NT2/D1 (cell line): ENCODE results near the gene PROK2.

ENCODE experiments used
- DNase-seq: peaks from one replicate; pipeline ENCODE4 v3.0.0-alpha.2; 2011; ENCODE audit warnings: low read depth, low spot score
- H3K27me3 ChIP-seq: 2 replicates; pipeline ENCODE4 v1.6.0; 2011; ENCODE audit warnings: mild to moderate bottlenecking; ENCODE audit not compliant: insufficient read length, insufficient read depth
- H3K36me3 ChIP-seq: 2 replicates; pipeline ENCODE4 v1.6.1; 2011; ENCODE audit warnings: mild to moderate bottlenecking, low read length, mixed read lengths; ENCODE audit not compliant: insufficient read depth, insufficient read length
- H3K4me1 ChIP-seq: 2 replicates; pipeline ENCODE4 v1.5.1; 2011; ENCODE audit not compliant: insufficient read depth, insufficient read length
- H3K4me3 ChIP-seq: 2 replicates; pipeline ENCODE4 v1.5.1; 2011; ENCODE audit warnings: low read depth; ENCODE audit not compliant: insufficient read length
- H3K9ac ChIP-seq: 2 replicates; pipeline ENCODE4 v1.6.0; 2011; ENCODE audit warnings: low read depth; ENCODE audit not compliant: insufficient read length
- H3K9me3 ChIP-seq: 2 replicates; pipeline ENCODE4 v1.5.1; 2011; ENCODE audit warnings: mild to moderate bottlenecking, low read length; ENCODE audit not compliant: insufficient read depth
- SUZ12 ChIP-seq: IDR thresholded peaks from 2 replicates; pipeline ENCODE4 v1.6.1; 2011; ENCODE audit not compliant: insufficient read length, insufficient read depth; ENCODE audit errors: extremely low read depth
- YY1 ChIP-seq: IDR thresholded peaks from 2 replicates; pipeline ENCODE4 v1.6.1; 2011; ENCODE audit not compliant: insufficient read length, insufficient read depth
- ZNF274 ChIP-seq: IDR thresholded peaks from 2 replicates; pipeline ENCODE4 v1.6.1; 2011; ENCODE audit warnings: mild to moderate bottlenecking, low read depth, low read length

The PROK2 gene

DNA sequence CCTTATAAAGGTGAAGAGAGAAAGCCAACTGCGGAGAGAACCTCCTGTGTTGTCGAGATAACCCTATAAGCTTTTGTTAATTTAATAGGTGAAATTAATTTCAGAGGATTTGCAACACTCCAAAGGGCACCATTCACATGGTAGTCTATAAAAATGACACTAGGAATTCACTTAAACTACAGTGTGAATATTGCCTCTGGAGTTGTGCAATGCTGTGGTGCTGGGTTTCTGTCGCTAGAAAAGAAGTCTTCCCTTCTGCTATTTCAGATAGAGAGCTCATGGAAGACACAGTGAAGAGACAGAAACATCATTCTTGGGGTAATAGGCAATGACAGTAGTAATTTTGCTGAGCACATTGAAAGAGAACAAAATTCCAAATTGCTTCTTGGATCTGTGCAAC lies 28.8 kb upstream of the PROK2 start:
- TF ChIP-seq YY1 (no peak), SUZ12 (no peak), ZNF274 (no peak)
- no peaks in the 10 kb centered on the region for H3K9me3 ChIP-seq
- DNase-seq = no peak
- H3K36me3 ChIP-seq = no peaks in the 10 kb centered on the region
- H3K9ac ChIP-seq = no peak overlapping the region
- no peak overlapping the region for H3K4me3 ChIP-seq
- no peaks in the 10 kb centered on the region for H3K27me3 ChIP-seq
- no peaks in the 10 kb centered on the region for H3K4me1 ChIP-seq

GRCh38 chr3:71813073-71813472 lies 28.1 kb upstream of the PROK2 start:
- Histone ChIP-seq H3K4me3 (no peak overlapping the region), H3K9ac (no peak overlapping the region), H3K27me3 (no peaks in the 10 kb centered on the region), H3K9me3 (no peaks in the 10 kb centered on the region), H3K36me3 (no peaks in the 10 kb centered on the region), H3K4me1 (no peaks in the 10 kb centered on the region)
- TF ChIP-seq SUZ12 (no peak), YY1 (no peak), ZNF274 (no peak)
- no peak for DNase-seq

DNA sequence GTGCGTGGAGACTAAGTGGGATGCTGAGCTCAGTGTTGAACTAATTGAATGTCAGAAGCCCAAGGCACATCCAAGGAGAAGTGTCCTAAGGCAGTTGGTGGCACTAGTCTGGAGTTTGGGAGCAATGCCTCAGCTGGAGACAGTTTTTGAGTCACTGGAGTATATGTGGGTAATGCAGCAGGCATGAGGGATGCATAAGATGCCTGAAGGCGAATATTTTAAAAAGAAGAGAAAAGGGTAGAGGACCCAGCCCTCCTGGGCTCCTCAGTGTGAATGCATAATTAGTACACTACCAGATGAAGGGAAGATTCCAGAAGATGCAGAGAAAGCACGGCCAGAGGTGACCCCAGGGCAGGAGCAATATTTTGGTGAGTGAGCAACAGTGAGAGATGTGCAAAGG lies 25.1 kb upstream of the PROK2 start:
- no peak for DNase-seq
- TF ChIP-seq YY1 (no peak), SUZ12 (no peak), ZNF274 (no peak)
- Histone ChIP-seq H3K9ac (no peak overlapping the region), H3K9me3 (no peaks in the 10 kb centered on the region), H3K27me3 (no peaks in the 10 kb centered on the region), H3K4me1 (no peaks in the 10 kb centered on the region), H3K36me3 (no peaks in the 10 kb centered on the region), H3K4me3 (no peak overlapping the region)

- no peaks in the 10 kb centered on the region for H3K4me1 ChIP-seq
- no peak overlapping the region for H3K9ac ChIP-seq
- H3K27me3 ChIP-seq = no peaks in the 10 kb centered on the region
- no peak for TF ChIP-seq ZNF274
- no peak for TF ChIP-seq SUZ12
- no peak for TF ChIP-seq YY1
- H3K4me3 ChIP-seq = no peak overlapping the region
- DNase-seq = no peak
- no peaks in the 10 kb centered on the region for H3K36me3 ChIP-seq
- no peaks in the 10 kb centered on the region for H3K9me3 ChIP-seq
Measured at GRCh38 chr3:71809321-71810026, 24.5 kb upstream of the PROK2 start.

- Histone ChIP-seq H3K4me3 (no peak overlapping the region), H3K9ac (no peak overlapping the region), H3K36me3 (no peaks in the 10 kb centered on the region), H3K27me3 (no peaks in the 10 kb centered on the region), H3K9me3 (no peaks in the 10 kb centered on the region), H3K4me1 (no peaks in the 10 kb centered on the region)
- TF ChIP-seq ZNF274 (no peak), SUZ12 (no peak), YY1 (no peak)
- DNase-seq = no peak
Measured at GRCh38 chr3:71806736-71807135, 21.8 kb upstream of the PROK2 start.

GRCh38 chr3:71805691-71806090 lies 20.7 kb upstream of the PROK2 start:
- Histone ChIP-seq H3K4me3 (no peak overlapping the region), H3K9ac (no peak overlapping the region), H3K36me3 (no peaks in the 10 kb centered on the region), H3K9me3 (no peaks in the 10 kb centered on the region), H3K27me3 (no peaks in the 10 kb centered on the region), H3K4me1 (no peaks in the 10 kb centered on the region)
- DNase-seq = no peak
- TF ChIP-seq YY1 (no peak), ZNF274 (no peak), SUZ12 (no peak)

DNA sequence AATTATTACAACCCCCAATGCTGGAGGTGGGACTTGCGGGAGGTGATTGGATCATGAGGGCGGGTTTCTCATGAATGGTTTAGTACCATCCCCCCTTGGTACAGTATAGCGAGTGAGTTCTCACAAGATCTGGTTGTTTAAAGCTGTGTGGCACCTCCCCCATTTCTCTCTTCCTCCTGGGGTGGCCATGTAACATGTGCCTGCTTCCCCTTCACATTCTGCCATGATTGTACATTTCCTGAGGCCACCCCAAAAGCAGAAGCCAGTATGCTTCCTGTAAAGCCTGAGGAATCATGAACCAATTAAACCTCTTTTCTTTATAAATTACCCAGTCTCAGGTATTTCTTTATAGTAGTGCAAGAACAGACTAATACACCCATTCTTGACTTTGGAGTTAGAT lies 20.3 kb upstream of the PROK2 start:
- H3K9me3 ChIP-seq = no peaks in the 10 kb centered on the region
- no peak for DNase-seq
- no peak for TF ChIP-seq ZNF274
- TF ChIP-seq YY1 = no peak
- TF ChIP-seq SUZ12 = no peak
- H3K4me3 ChIP-seq = no peak overlapping the region
- H3K4me1 ChIP-seq = no peaks in the 10 kb centered on the region
- no peak overlapping the region for H3K9ac ChIP-seq
- H3K27me3 ChIP-seq = no peaks in the 10 kb centered on the region
- no peaks in the 10 kb centered on the region for H3K36me3 ChIP-seq

DNA sequence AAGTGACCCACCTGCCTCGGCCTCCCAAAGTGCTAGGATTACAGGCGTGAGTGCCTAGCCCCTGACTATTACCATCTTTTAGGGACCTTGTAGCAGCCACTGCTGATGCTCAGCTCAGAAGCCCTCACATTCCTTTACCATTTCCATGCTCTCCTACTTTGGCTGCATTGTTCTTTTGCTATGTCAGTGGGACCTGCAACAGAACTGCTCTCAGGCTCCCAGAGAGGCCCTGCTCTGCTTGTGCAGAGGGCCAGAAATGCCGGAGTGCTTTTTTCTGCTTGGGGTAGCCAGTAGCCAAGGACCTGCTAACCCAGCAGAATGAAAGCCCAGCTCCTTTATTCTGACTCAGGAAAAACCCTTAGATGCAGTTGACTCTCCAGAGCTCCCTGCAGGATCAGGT lies 18.3 kb upstream of the PROK2 start:
- Histone ChIP-seq H3K9ac (no peak overlapping the region), H3K4me3 (no peak overlapping the region), H3K36me3 (no peaks in the 10 kb centered on the region), H3K9me3 (no peaks in the 10 kb centered on the region), H3K4me1 (peaks cover 4% of the 10 kb centered on the region), H3K27me3 (no peaks in the 10 kb centered on the region)
- DNase-seq = no peak
- TF ChIP-seq SUZ12 (no peak), YY1 (no peak), ZNF274 (no peak)
